ENCODE results near the gene CLVS2.

Gene CLVS2

GRCh38 chr6:123105561-123105960, 109.5 kb downstream of the CLVS2 start:
- H3K4me1 ChIP-seq (ENCODE audit: low read depth, poor library complexity, severe bottlenecking), result no peaks in the 10 kb centered on the region
- H3K27ac ChIP-seq, result no peak overlapping the region
- TF ChIP-seq CTCF (conservative IDR thresholded peaks at IDR 0.05; ENCODE audit: low read depth, low read length), result no peak
- no peak overlapping the region for H2AFZ ChIP-seq (ENCODE audit: low read depth)
- H3K4me2 ChIP-seq, result no peak overlapping the region
- H3K27me3 ChIP-seq (ENCODE audit: insufficient read depth, low read depth), result no peaks in the 10 kb centered on the region
- no peak overlapping the region for H3K9ac ChIP-seq
- no peaks in the 10 kb centered on the region for H3K36me3 ChIP-seq (ENCODE audit: insufficient read depth)
- no peaks in the 10 kb centered on the region for H3K79me2 ChIP-seq (ENCODE audit: insufficient read depth, low read depth)
- no peaks in the 10 kb centered on the region for H4K20me1 ChIP-seq (ENCODE audit: insufficient read depth)
- H3K4me3 ChIP-seq (IDR thresholded peaks at IDR 0.05; ENCODE audit: insufficient read depth, low read depth, low read length), result no peak overlapping the region

GRCh38 chr6:123116370-123116769, 120.3 kb downstream of the CLVS2 start:
- TF ChIP-seq CTCF (conservative IDR thresholded peaks at IDR 0.05; ENCODE audit: low read depth, low read length), result no peak
- Histone ChIP-seq H3K36me3 (ENCODE audit: insufficient read depth) (no peaks in the 10 kb centered on the region), H3K4me2 (no peak overlapping the region), H4K20me1 (ENCODE audit: insufficient read depth) (no peaks in the 10 kb centered on the region), H3K9ac (no peak overlapping the region), H3K27ac (no peak overlapping the region), H3K27me3 (ENCODE audit: insufficient read depth, low read depth) (no peaks in the 10 kb centered on the region), H3K4me3 (IDR thresholded peaks at IDR 0.05; ENCODE audit: insufficient read depth, low read depth, low read length) (no peak overlapping the region), H3K79me2 (ENCODE audit: insufficient read depth, low read depth) (no peaks in the 10 kb centered on the region), H3K4me1 (ENCODE audit: low read depth, poor library complexity, severe bottlenecking) (no peaks in the 10 kb centered on the region), H2AFZ (ENCODE audit: low read depth) (no peak overlapping the region)

GRCh38 chr6:123117145-123117908, 121.3 kb downstream of the CLVS2 start:
- no peaks in the 10 kb centered on the region for H3K79me2 ChIP-seq (ENCODE audit: insufficient read depth, low read depth)
- H3K9ac ChIP-seq, result no peak overlapping the region
- no peaks in the 10 kb centered on the region for H3K4me1 ChIP-seq (ENCODE audit: low read depth, poor library complexity, severe bottlenecking)
- no peak for TF ChIP-seq CTCF (conservative IDR thresholded peaks at IDR 0.05; ENCODE audit: low read depth, low read length)
- no peaks in the 10 kb centered on the region for H3K36me3 ChIP-seq (ENCODE audit: insufficient read depth)
- no peak overlapping the region for H3K4me2 ChIP-seq
- H3K4me3 ChIP-seq (IDR thresholded peaks at IDR 0.05; ENCODE audit: insufficient read depth, low read depth, low read length), result no peak overlapping the region
- no peak overlapping the region for H3K27ac ChIP-seq
- no peaks in the 10 kb centered on the region for H4K20me1 ChIP-seq (ENCODE audit: insufficient read depth)
- H3K27me3 ChIP-seq (ENCODE audit: insufficient read depth, low read depth), result no peaks in the 10 kb centered on the region
- no peak overlapping the region for H2AFZ ChIP-seq (ENCODE audit: low read depth)

- Histone ChIP-seq H3K79me2 (ENCODE audit: insufficient read depth, low read depth) (no peaks in the 10 kb centered on the region), H3K27ac (no peak overlapping the region), H3K27me3 (ENCODE audit: insufficient read depth, low read depth) (no peaks in the 10 kb centered on the region), H3K4me3 (IDR thresholded peaks at IDR 0.05; ENCODE audit: insufficient read depth, low read depth, low read length) (no peak overlapping the region), H3K9ac (no peak overlapping the region), H4K20me1 (ENCODE audit: insufficient read depth) (no peaks in the 10 kb centered on the region), H2AFZ (ENCODE audit: low read depth) (no peak overlapping the region), H3K4me2 (no peak overlapping the region), H3K4me1 (ENCODE audit: low read depth, poor library complexity, severe bottlenecking) (no peaks in the 10 kb centered on the region), H3K36me3 (ENCODE audit: insufficient read depth) (no peaks in the 10 kb centered on the region)
- no peak for TF ChIP-seq CTCF (conservative IDR thresholded peaks at IDR 0.05; ENCODE audit: low read depth, low read length)
These were observed 122.8 kb downstream of the CLVS2 start for GRCh38 chr6:123118811-123119210.
